GM21576 (cell line): ENCODE measurements around the gene EGFR.

ENCODE experiments used
- ATAC-seq: cut with Tn5 transposase; IDR thresholded peaks from one replicate; pipeline ENCODE4 v1.9.1; 2021; ENCODE audit warnings: mild to moderate bottlenecking, moderate library complexity; ENCODE audit not compliant: unreplicated experiment

EGFR gene

GRCh38 chr7:55240418-55241142, 221.8 kb downstream of the EGFR start:
- no peak for ATAC-seq

- no peak for ATAC-seq
These were observed 223.1 kb downstream of the EGFR start for GRCh38 chr7:55241958-55242357.

GRCh38 chr7:55242613-55243012, 223.8 kb downstream of the EGFR start:
- no peak for ATAC-seq

GRCh38 chr7:55244006-55244745, 225.4 kb downstream of the EGFR start:
- no peak for ATAC-seq

GRCh38 chr7:55245271-55245723, 226.5 kb downstream of the EGFR start:
- no peak for ATAC-seq

- ATAC-seq = no peak
These were observed 227.4 kb downstream of the EGFR start for GRCh38 chr7:55246171-55246570.

GRCh38 chr7:55247428-55247827, 228.6 kb downstream of the EGFR start:
- no peak for ATAC-seq

GRCh38 chr7:55248526-55248925, 229.7 kb downstream of the EGFR start:
- ATAC-seq = no peak

GRCh38 chr7:55249332-55249731, 230.5 kb downstream of the EGFR start:
- no peak for ATAC-seq

- no peak for ATAC-seq
These were observed 231.5 kb downstream of the EGFR start for GRCh38 chr7:55250313-55250712.

- no peak for ATAC-seq
These were observed 232.5 kb downstream of the EGFR start for GRCh38 chr7:55251313-55251712.

- ATAC-seq = no peak
These were observed 233.1 kb downstream of the EGFR start for GRCh38 chr7:55251911-55252310.

GRCh38 chr7:55252386-55252785, 233.6 kb downstream of the EGFR start:
- ATAC-seq = no peak

GRCh38 chr7:55253188-55253587, 234.4 kb downstream of the EGFR start:
- ATAC-seq = no peak

- no peak for ATAC-seq
These were observed 235.4 kb downstream of the EGFR start for GRCh38 chr7:55254242-55254595.

GRCh38 chr7:55254596-55255495, 236.0 kb downstream of the EGFR start:
- ATAC-seq = peak; percentile 72

- peak; percentile 90 for ATAC-seq
These were observed 237.0 kb downstream of the EGFR start for GRCh38 chr7:55255496-55256445.

GRCh38 chr7:55258631-55259030, 239.8 kb downstream of the EGFR start:
- ATAC-seq = no peak

- ATAC-seq = no peak
These were observed 241.4 kb downstream of the EGFR start for GRCh38 chr7:55260171-55260570.

- ATAC-seq = no peak
These were observed 242.0 kb downstream of the EGFR start for GRCh38 chr7:55260676-55261385.
